ENCODE results near the gene ASCL5. TPM values are rescaled to one million over a fixed set of nuclear protein-coding genes. Genes with fewer than 3 reads are reported as not detected.

The ASCL5 gene
- total RNA-seq, 2 experiments from 2014 or later = 0.49 to 0.50 TPM

GRCh38 chr1:201155354-201155753, 28.4 kb upstream of the ASCL5 start:
- DNase-seq (no peak), ATAC-seq (ENCODE audit: poor library complexity) (no peak)
- H3K27me3 ChIP-seq (ENCODE audit: control insufficient read depth in 1 of 2, insufficient read depth in 2 of 2, low read length in 2 of 2) = no peaks in the 10 kb centered on the region
- H3K36me3 ChIP-seq (ENCODE audit: insufficient read depth, low read length) = peaks cover 7% of the 10 kb centered on the region
- no peaks in the 10 kb centered on the region for H3K9me3 ChIP-seq (ENCODE audit: control insufficient read depth in 1 of 2, insufficient read depth in 1 of 2, low read length in 2 of 2)
- ChIA-PET POLR2A (no interaction called here), CTCF (interaction anchor here (1.1 to 1.8 kb wide), 2 partner anchors 13 to 36 kb away, joined by 3 to 4 read pairs; no protein-coding TSS in a partner anchor)
- Mint-ChIP-seq H3K4me1 (ENCODE audit: low read depth) (peaks cover 31% of the 10 kb centered on the region), H3K4me3 (peak overlapping the region; percentile 49), H3K27me3 (peaks cover 14% of the 10 kb centered on the region), H3K27ac (no peak overlapping the region), H3K9me3 (no peaks in the 10 kb centered on the region), H3K36me3 (ENCODE audit: low read depth) (peaks cover 18% of the 10 kb centered on the region)
- no peak for TF ChIP-seq CTCF (IDR thresholded peaks at IDR 0.05)
- intact Hi-C loops (cut with DNase I, micrococcal nuclease) = loop anchor here in 1 of 2 experiments (5.0 to 10.0 kb wide), 6 partner anchors 133 to 989 kb away; partner anchors contain the start of genes ARL8A, CSRP1, KIF21B and ZNF281
- peaks cover 15% of the 10 kb centered on the region for H3K4me1 ChIP-seq (ENCODE audit: insufficient read depth, low read length)
- H3K4me3 ChIP-seq (ENCODE audit: low read length) = no peak overlapping the region
- H3K27ac ChIP-seq (ENCODE audit: low read depth in 1 of 2, low read length in 2 of 2) = no peak overlapping the region

- Mint-ChIP-seq H3K9me3 (no peaks in the 10 kb centered on the region), H3K27ac (peak within 1 kb of the TSS; percentile 76), H3K36me3 (ENCODE audit: low read depth) (peaks cover 26% of the 10 kb centered on the region), H3K4me3 (peak within 1 kb of the TSS; percentile 91), H3K4me1 (ENCODE audit: low read depth) (peaks cover 32% of the 10 kb centered on the region), H3K27me3 (peaks cover 10% of the 10 kb centered on the region)
- DNase-seq = peak; percentile 97 to 100 (median 99)
- peak within 1 kb of the TSS in 1 of 2 donors; percentile 47 for H3K27ac ChIP-seq (ENCODE audit: low read depth in 1 of 2, low read length in 2 of 2)
- ChIA-PET CTCF (interaction anchor here (1.0 to 2.0 kb wide), 4 partner anchors 14 to 40 kb away, joined by 3 to 6 read pairs (median 4); no protein-coding TSS in a partner anchor), POLR2A (interaction anchor here (0.8 to 1.7 kb wide), 6 partner anchors 16 to 484 kb away, joined by 3 to 12 read pairs (median 4); partner anchors contain the start of genes DDX59 and KIF21B)
- H3K27me3 ChIP-seq (ENCODE audit: control insufficient read depth in 1 of 2, insufficient read depth in 2 of 2, low read length in 2 of 2) = no peaks in the 10 kb centered on the region
- TF ChIP-seq CTCF (IDR thresholded peaks at IDR 0.05) = no peak
- intact Hi-C loops (cut with DNase I, micrococcal nuclease) = loop anchor here in 1 of 2 experiments (5.0 to 10.0 kb wide), 8 partner anchors 68 to 990 kb away; partner anchors contain the start of genes ARL8A, CSRP1, KIF21B and ZNF281
- peaks cover 18% of the 10 kb centered on the region for H3K4me1 ChIP-seq (ENCODE audit: insufficient read depth, low read length)
- peak; percentile 97 for ATAC-seq (ENCODE audit: poor library complexity)
- peaks cover 8% of the 10 kb centered on the region for H3K36me3 ChIP-seq (ENCODE audit: insufficient read depth, low read length)
- no peaks in the 10 kb centered on the region for H3K9me3 ChIP-seq (ENCODE audit: control insufficient read depth in 1 of 2, insufficient read depth in 1 of 2, low read length in 2 of 2)
- H3K4me3 ChIP-seq (ENCODE audit: low read length) = peak within 1 kb of the TSS; percentile 84
These were observed 27.6 kb upstream of the ASCL5 start, which contains the start of gene TMEM9 for GRCh38 chr1:201154389-201155165. TMEM9 (minus strand) TSS chr1:201154474; CDS start chr1:201153923, 551 bp downstream.

- Histone ChIP-seq H3K27ac (ENCODE audit: low read depth in 1 of 2, low read length in 2 of 2) (no peak overlapping the region), H3K4me3 (ENCODE audit: low read length) (peak overlapping the region; percentile 84), H3K4me1 (ENCODE audit: insufficient read depth, low read length) (peaks cover 18% of the 10 kb centered on the region), H3K27me3 (ENCODE audit: control insufficient read depth in 1 of 2, insufficient read depth in 2 of 2, low read length in 2 of 2) (no peaks in the 10 kb centered on the region), H3K9me3 (ENCODE audit: control insufficient read depth in 1 of 2, insufficient read depth in 1 of 2, low read length in 2 of 2) (no peaks in the 10 kb centered on the region), H3K36me3 (ENCODE audit: insufficient read depth, low read length) (peaks cover 8% of the 10 kb centered on the region)
- H3K36me3 Mint-ChIP-seq (ENCODE audit: low read depth) = peaks cover 35% of the 10 kb centered on the region
- H3K27me3 Mint-ChIP-seq = peaks cover 10% of the 10 kb centered on the region
- CTCF ChIA-PET = interaction anchor here (1.0 to 2.0 kb wide), 3 partner anchors 17 to 39 kb away, joined by 4 to 6 read pairs (median 4); no protein-coding TSS in a partner anchor
- peak overlapping the region; percentile 91 for H3K4me3 Mint-ChIP-seq
- H3K9me3 Mint-ChIP-seq = no peaks in the 10 kb centered on the region
- POLR2A ChIA-PET = interaction anchor here (0.8 to 2.0 kb wide), 8 partner anchors 16 to 483 kb away, joined by 3 to 12 read pairs (median 4); partner anchors contain the start of genes DDX59 and KIF21B
- H3K4me1 Mint-ChIP-seq (ENCODE audit: low read depth) = peaks cover 36% of the 10 kb centered on the region
- DNase-seq = no peak
- no peak for TF ChIP-seq CTCF (IDR thresholded peaks at IDR 0.05)
- peak overlapping the region; percentile 76 for H3K27ac Mint-ChIP-seq
- peak; percentile 73 for ATAC-seq (ENCODE audit: poor library complexity)
- intact Hi-C loops (cut with DNase I, micrococcal nuclease) = loop anchor here in 1 of 2 experiments (5.0 to 10.0 kb wide), 7 partner anchors 69 to 991 kb away; partner anchors contain the start of genes ARL8A, CSRP1 and ZNF281
These were observed 26.7 kb upstream of the ASCL5 start for GRCh38 chr1:201153474-201154388.

All from CD4-positive, alpha-beta T cell (primary cell).